ENCODE measurements around the gene SSBP4.

Gene SSBP4

GRCh38 chr19:18483119-18483890, 64.1 kb downstream of the SSBP4 start:
- Histone ChIP-seq H3K27me3 (ENCODE audit: insufficient read depth, low read depth) (no peaks in the 10 kb centered on the region), H4K20me1 (ENCODE audit: insufficient read depth) (peaks cover 62% of the 10 kb centered on the region), H3K4me3 (IDR thresholded peaks at IDR 0.05; ENCODE audit: insufficient read depth, low read depth, low read length) (no peak overlapping the region), H3K36me3 (ENCODE audit: insufficient read depth) (no peaks in the 10 kb centered on the region), H3K79me2 (ENCODE audit: insufficient read depth, low read depth) (peaks cover 98% of the 10 kb centered on the region), H3K4me2 (no peak overlapping the region), H2AFZ (ENCODE audit: low read depth) (no peak overlapping the region), H3K9ac (no peak overlapping the region), H3K27ac (no peak overlapping the region), H3K4me1 (ENCODE audit: low read depth, poor library complexity, severe bottlenecking) (peaks cover 30% of the 10 kb centered on the region)
- TF ChIP-seq CTCF (conservative IDR thresholded peaks at IDR 0.05; ENCODE audit: low read depth, low read length), result no peak
